ENCODE data around the gene ROR2.

- no peak for TF ChIP-seq EP300 (IDR thresholded peaks at IDR 0.05)
- TF ChIP-seq CTCF (IDR thresholded peaks at IDR 0.05), result no peak
- no peak for TF ChIP-seq POLR2A (IDR thresholded peaks at IDR 0.05)
These were observed 114.4 kb downstream of the ROR2 start for GRCh38 chr9:91835632-91836031.
